HepG2 (cell line): ENCODE data around the gene HS6ST1. TPM values are rescaled to one million over a fixed set of nuclear protein-coding genes. Genes with fewer than 3 reads are reported as not detected.

Experiments
- AGO2 ChIP-seq: fragments of 200-400 bp; formaldehyde crosslinking; optimal IDR thresholded peaks from 2 replicates; pipeline ENCODE3; 2017; ENCODE audit warnings: mild to moderate bottlenecking, low read depth, low read length, moderate library complexity
- CENPX ChIP-seq: sonication (generic); formaldehyde crosslinking; IDR thresholded peaks from 2 replicates; pipeline ENCODE4 v1.9.0; 2021; ENCODE audit warnings: mild to moderate bottlenecking, missing genetic modification reagents, moderate library complexity
- EP300 ChIP-seq, 3 experiments: sonication (generic) in 1 of 3; formaldehyde crosslinking in 1 of 3; IDR thresholded peaks; 2 replicates each; pipeline versions ENCODE4 v1.5.1 to v1.6.1; 2011 to 2020; ENCODE audit warnings: low read depth in 2 of 3, low read length in 2 of 3, borderline replicate concordance in 1 of 3, improper control_type of control experiment in 1 of 3, mild to moderate bottlenecking in 1 of 3, missing genetic modification reagents in 1 of 3, moderate library complexity in 1 of 3
- FOXK1 ChIP-seq: sonication (generic); formaldehyde crosslinking; IDR thresholded peaks from 2 replicates; pipeline ENCODE4 v1.4.0; 2020; ENCODE audit warnings: low read depth, missing genetic modification reagents, borderline replicate concordance
- HNRNPLL ChIP-seq: fragments of 200-400 bp; formaldehyde crosslinking; IDR thresholded peaks from 2 replicates; pipeline ENCODE4 v1.6.1; 2017; ENCODE audit warnings: mild to moderate bottlenecking, low read depth, low read length; ENCODE audit not compliant: poor library complexity, severe bottlenecking
- NFKB2 ChIP-seq: sonication (generic); formaldehyde crosslinking; IDR thresholded peaks from 2 replicates; pipeline ENCODE4 v1.4.0; 2020; ENCODE audit warnings: missing genetic modification reagents, borderline replicate concordance
- SETDB1 ChIP-seq: sonication (generic); formaldehyde crosslinking; IDR thresholded peaks from 2 replicates; pipeline ENCODE4 v1.5.1; 2020; ENCODE audit warnings: missing genetic modification reagents, mild to moderate bottlenecking, borderline replicate concordance
- SKI ChIP-seq: fragments of 450-650 bp; IDR thresholded peaks from one replicate; pipeline ENCODE4 v1.6.1; 2018; ENCODE audit warnings: mild to moderate bottlenecking; ENCODE audit not compliant: partially characterized antibody
- SP2 ChIP-seq: sonication (generic); formaldehyde crosslinking; IDR thresholded peaks from 2 replicates; pipeline ENCODE4 v1.5.1; 2020; ENCODE audit warnings: mild to moderate bottlenecking, missing genetic modification reagents
- ZFP36L2 ChIP-seq: sonication (generic); formaldehyde crosslinking; IDR thresholded peaks from 2 replicates; pipeline ENCODE4 v1.4.0; 2020; ENCODE audit warnings: missing genetic modification reagents
- ZNF225 ChIP-seq: sonication (generic); formaldehyde crosslinking; IDR thresholded peaks from 2 replicates; pipeline ENCODE4 v1.4.0; 2020; ENCODE audit warnings: mild to moderate bottlenecking, missing genetic modification reagents
- ZNF235 ChIP-seq: sonication (generic); formaldehyde crosslinking; IDR thresholded peaks from 2 replicates; pipeline ENCODE4 v1.8.1; 2023; ENCODE audit warnings: mild to moderate bottlenecking, missing genetic modification reagents, borderline replicate concordance
- ZNF317 ChIP-seq: sonication (generic); formaldehyde crosslinking; IDR thresholded peaks from 2 replicates; pipeline ENCODE4 v1.5.0; 2020; ENCODE audit warnings: mild to moderate bottlenecking, missing genetic modification reagents
- ZNF556 ChIP-seq: sonication (generic); formaldehyde crosslinking; IDR thresholded peaks from 2 replicates; pipeline ENCODE4 v1.4.0; 2020; ENCODE audit warnings: mild to moderate bottlenecking, missing genetic modification reagents, borderline replicate concordance
- ZNF644 ChIP-seq: IDR thresholded peaks from 2 replicates; pipeline ENCODE4 v1.6.1; 2016; ENCODE audit warnings: low read depth
- ZNF792 ChIP-seq: IDR thresholded peaks from 2 replicates; pipeline ENCODE4 v1.6.1; 2016
- polyA plus RNA-seq, 8 experiments: library from polyadenylated mRNA; depleted of rRNA in 3 of 8; stranded (reverse) in 7 of 8; unstranded in 1 of 8; fragments of >200 nt; fragmentation: Illumina TruSeq in 4 of 8; extraction: Trizol in 4 of 8; gene quantifications; 2 replicates each; pipeline versions ENCODE4 v1.2.1 to v1.2.3, GENCODE V29; 2011 to 2016; ENCODE audit warnings: low read depth in 4 of 8, missing spikeins in 1 of 8, mixed read lengths in 1 of 8; ENCODE audit not compliant: insufficient read depth in 1 of 8
- total RNA-seq, 5 experiments: library from RNA; depleted of rRNA; stranded (reverse); fragments of >200 nt; fragmentation: Illumina TruSeq; extraction: Trizol; gene quantifications; 2 replicates each; pipeline ENCODE4 v1.2.3, GENCODE V29; 2016; ENCODE audit warnings: low read depth in 1 of 5
- TF ChIP-seq, protein P1 (sequence below): sonication (generic); formaldehyde crosslinking; IDR thresholded peaks from 2 replicates; pipeline ENCODE4 v1.8.1; 2023; ENCODE audit warnings: mild to moderate bottlenecking, missing genetic modification reagents, borderline replicate concordance
- TF ChIP-seq, protein P2 (sequence below): sonication (generic); formaldehyde crosslinking; IDR thresholded peaks from 2 replicates; pipeline ENCODE4 v1.8.0; 2022; ENCODE audit warnings: mild to moderate bottlenecking, missing genetic modification reagents, moderate library complexity
- TF ChIP-seq, protein P3 (sequence below): IDR thresholded peaks from 2 replicates; pipeline ENCODE4 v1.6.1; 2016; ENCODE audit warnings: mild to moderate bottlenecking
- TF ChIP-seq, protein P4 (sequence below): sonication (generic); formaldehyde crosslinking; IDR thresholded peaks from 2 replicates; pipeline ENCODE4 v1.8.0; 2023; ENCODE audit warnings: mild to moderate bottlenecking, missing genetic modification reagents
- TF ChIP-seq, protein P5 (sequence below): sonication (generic); formaldehyde crosslinking; IDR thresholded peaks from 2 replicates; pipeline ENCODE4 v1.4.0; 2020; ENCODE audit warnings: mild to moderate bottlenecking, missing genetic modification reagents
- TF ChIP-seq, protein P6 (sequence below): sonication (generic); formaldehyde crosslinking; IDR thresholded peaks from 2 replicates; pipeline ENCODE4 v1.5.0; 2020; ENCODE audit warnings: missing genetic modification reagents
- TF ChIP-seq, protein P7 (sequence below): IDR thresholded peaks from 2 replicates; pipeline ENCODE4 v1.6.1; 2012; ENCODE audit warnings: inconsistent platforms

HS6ST1 gene
- total and polyA plus RNA-seq, 2 of the 13 experiments (the other 11 are each of a cell fraction or from before 2014, with no cell fraction given) = 34.5 to 84.6 TPM

DNA sequence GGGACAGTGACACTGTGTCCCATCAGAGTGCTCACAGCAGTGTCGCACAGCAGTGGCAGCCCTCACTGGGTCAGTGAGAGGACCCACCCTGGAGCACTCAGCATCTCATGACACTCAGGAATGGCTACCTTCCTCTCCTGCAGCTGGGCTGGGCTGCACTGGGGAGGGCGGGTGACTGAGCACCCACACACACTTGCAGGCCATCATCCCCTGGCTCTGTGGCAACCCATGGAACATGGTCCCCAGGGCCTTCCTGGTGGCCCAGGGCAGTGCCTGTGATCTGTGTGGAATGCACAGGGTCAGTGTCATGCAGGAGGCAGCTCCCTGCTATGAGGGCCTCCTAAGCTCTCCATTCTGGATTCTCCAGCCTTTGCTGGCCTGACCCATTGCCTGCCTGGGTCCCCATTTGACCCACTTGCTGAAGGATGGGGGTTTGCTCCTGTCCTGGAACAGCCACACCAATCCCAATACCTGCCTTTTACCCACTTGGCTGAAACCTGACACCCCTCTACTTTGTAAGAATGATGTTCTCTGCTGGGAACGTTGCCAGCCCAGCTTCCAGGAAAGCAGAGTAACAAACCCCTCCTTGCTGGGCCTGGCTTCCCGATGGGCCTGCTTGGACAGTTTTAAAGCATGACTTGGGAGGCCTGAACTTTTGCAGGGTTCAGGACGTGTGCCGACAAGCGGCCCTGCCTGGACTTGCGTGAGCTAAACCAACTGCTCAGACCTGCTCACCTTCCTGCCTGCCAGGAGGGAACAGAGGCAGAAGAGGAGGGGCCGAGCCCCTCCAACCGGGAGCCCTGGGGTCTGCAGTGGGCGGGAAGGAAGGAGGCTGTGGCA is 13.7 kb downstream of the HS6ST1 start (continued):
- TF ChIP-seq ZNF225 (CRISPR knock-in tag) (no peak), HNRNPLL (no peak), ZNF556 (CRISPR knock-in tag) (no peak), SKI (no peak), EP300 (IDR thresholded peaks at IDR 0.05; ENCODE audit: low read depth in 2 of 2, low read length in 2 of 2) (peak in 1 of 2 experiments; percentile 59; a peak in 1 of 4 replicates), EP300 (CRISPR knock-in tag; IDR thresholded peaks at IDR 0.05; ENCODE audit: borderline replicate concordance) (peak; percentile 37; the same call in 1 of the 2 replicates), NFKB2 (CRISPR knock-in tag) (no peak; the same call in 1 of the 2 replicates), SP2 (CRISPR knock-in tag) (no peak), ZNF644 (CRISPR knock-in tag) (0 out of 2 replicates have a peak, but pooled peaks have one; percentile 50), ZNF235 (CRISPR knock-in tag) (0 out of 2 replicates have a peak, but pooled peaks have one; percentile 79), CENPX (CRISPR knock-in tag) (no peak), ZNF792 (CRISPR knock-in tag) (no peak), SETDB1 (CRISPR knock-in tag) (no peak), ZFP36L2 (CRISPR knock-in tag) (no peak), ZNF317 (CRISPR knock-in tag) (peak; percentile 48; the same call in 1 of the 2 replicates), FOXK1 (CRISPR knock-in tag) (0 out of 2 replicates have a peak, but pooled peaks have one; percentile 41), AGO2 (peak; percentile 34)
- TF ChIP-seq, protein P1, sequence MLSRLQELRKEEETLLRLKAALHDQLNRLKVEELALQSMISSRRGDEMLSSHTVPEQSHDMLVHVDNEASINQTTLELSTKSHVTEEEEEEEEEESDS = no peak
- TF ChIP-seq, protein P2, sequence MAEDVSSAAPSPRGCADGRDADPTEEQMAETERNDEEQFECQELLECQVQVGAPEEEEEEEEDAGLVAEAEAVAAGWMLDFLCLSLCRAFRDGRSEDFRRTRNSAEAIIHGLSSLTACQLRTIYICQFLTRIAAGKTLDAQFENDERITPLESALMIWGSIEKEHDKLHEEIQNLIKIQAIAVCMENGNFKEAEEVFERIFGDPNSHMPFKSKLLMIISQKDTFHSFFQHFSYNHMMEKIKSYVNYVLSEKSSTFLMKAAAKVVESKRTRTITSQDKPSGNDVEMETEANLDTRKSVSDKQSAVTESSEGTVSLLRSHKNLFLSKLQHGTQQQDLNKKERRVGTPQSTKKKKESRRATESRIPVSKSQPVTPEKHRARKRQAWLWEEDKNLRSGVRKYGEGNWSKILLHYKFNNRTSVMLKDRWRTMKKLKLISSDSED (CRISPR knock-in tag) = no peak
- TF ChIP-seq, protein P3, sequence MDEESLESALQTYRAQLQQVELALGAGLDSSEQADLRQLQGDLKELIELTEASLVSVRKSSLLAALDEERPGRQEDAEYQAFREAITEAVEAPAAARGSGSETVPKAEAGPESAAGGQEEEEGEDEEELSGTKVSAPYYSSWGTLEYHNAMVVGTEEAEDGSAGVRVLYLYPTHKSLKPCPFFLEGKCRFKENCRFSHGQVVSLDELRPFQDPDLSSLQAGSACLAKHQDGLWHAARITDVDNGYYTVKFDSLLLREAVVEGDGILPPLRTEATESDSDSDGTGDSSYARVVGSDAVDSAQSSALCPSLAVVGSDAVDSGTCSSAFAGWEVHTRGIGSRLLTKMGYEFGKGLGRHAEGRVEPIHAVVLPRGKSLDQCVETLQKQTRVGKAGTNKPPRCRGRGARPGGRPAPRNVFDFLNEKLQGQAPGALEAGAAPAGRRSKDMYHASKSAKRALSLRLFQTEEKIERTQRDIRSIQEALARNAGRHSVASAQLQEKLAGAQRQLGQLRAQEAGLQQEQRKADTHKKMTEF (CRISPR knock-in tag) = peak; percentile 58; the same call in 1 of the 2 replicates
- TF ChIP-seq, protein P4, sequence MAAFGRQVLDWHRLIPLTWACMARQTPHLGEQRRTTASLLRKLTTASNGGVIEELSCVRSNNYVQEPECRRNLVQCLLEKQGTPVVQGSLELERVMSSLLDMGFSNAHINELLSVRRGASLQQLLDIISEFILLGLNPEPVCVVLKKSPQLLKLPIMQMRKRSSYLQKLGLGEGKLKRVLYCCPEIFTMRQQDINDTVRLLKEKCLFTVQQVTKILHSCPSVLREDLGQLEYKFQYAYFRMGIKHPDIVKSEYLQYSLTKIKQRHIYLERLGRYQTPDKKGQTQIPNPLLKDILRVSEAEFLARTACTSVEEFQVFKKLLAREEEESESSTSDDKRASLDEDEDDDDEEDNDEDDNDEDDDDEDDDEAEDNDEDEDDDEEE (CRISPR knock-in tag) = no peak
- TF ChIP-seq, protein P5, sequence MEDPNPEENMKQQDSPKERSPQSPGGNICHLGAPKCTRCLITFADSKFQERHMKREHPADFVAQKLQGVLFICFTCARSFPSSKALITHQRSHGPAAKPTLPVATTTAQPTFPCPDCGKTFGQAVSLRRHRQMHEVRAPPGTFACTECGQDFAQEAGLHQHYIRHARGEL (CRISPR knock-in tag) = no peak
- TF ChIP-seq, protein P6, sequence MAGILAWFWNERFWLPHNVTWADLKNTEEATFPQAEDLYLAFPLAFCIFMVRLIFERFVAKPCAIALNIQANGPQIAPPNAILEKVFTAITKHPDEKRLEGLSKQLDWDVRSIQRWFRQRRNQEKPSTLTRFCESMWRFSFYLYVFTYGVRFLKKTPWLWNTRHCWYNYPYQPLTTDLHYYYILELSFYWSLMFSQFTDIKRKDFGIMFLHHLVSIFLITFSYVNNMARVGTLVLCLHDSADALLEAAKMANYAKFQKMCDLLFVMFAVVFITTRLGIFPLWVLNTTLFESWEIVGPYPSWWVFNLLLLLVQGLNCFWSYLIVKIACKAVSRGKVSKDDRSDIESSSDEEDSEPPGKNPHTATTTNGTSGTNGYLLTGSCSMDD = no peak
- TF ChIP-seq, protein P7, sequence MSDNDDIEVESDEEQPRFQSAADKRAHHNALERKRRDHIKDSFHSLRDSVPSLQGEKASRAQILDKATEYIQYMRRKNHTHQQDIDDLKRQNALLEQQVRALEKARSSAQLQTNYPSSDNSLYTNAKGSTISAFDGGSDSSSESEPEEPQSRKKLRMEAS = peak; percentile 32
